Measurements from ENCODE around the gene ANXA2R.

DNA sequence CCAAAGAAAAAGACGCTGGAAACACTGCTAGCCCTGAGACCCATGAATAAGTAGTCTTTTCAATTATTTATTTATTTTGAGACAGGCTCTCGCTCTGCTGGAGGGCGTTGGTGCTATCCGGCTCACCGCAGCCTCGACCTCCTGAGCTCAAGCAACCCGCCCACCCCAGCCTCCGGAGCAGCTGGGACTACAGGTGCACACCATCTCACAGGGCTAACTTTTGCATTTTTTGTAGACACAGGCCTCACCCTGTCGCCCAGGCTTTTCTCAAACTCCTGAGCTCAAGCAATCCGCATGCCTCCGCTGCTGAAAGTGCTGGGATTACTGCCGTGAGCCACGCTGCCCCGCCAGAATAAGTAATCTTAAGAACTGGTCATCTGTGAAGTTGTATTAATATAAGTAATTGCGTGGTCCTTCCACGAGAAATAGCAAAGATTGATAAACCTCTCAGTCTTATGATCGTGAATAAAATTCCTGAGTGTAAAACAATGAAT lies 1.6 kb downstream of the ANXA2R start:
- no peak for TF ChIP-seq CTCF (IDR thresholded peaks at IDR 0.05; ENCODE audit: borderline replicate concordance, extremely low read depth, low read length, poor library complexity, severe bottlenecking)
- TF ChIP-seq EZH2 (IDR thresholded peaks at IDR 0.05; ENCODE audit: borderline replicate concordance, low read depth, low read length, severe bottlenecking): no peak
